GM21447 (cell line): Measurements from ENCODE around the gene DAB2IP.

ENCODE experiments used
- ATAC-seq: cut with Tn5 transposase; IDR thresholded peaks from one replicate; pipeline ENCODE4 v1.9.1; 2021; ENCODE audit not compliant: unreplicated experiment

DAB2IP gene

GRCh38 chr9:121755581-121755980, 104.1 kb downstream of the DAB2IP start:
- no peak for ATAC-seq

- no peak for ATAC-seq
Measured at GRCh38 chr9:121756474-121757280, 105.2 kb downstream of the DAB2IP start.

GRCh38 chr9:121757281-121757585, 105.8 kb downstream of the DAB2IP start:
- ATAC-seq = no peak

GRCh38 chr9:121758693-121759092, 107.3 kb downstream of the DAB2IP start:
- no peak for ATAC-seq

GRCh38 chr9:121759996-121760395, 108.6 kb downstream of the DAB2IP start:
- ATAC-seq = no peak

GRCh38 chr9:121760571-121760970, 109.1 kb downstream of the DAB2IP start:
- no peak for ATAC-seq

GRCh38 chr9:121763131-121763530, 111.7 kb downstream of the DAB2IP start:
- ATAC-seq = no peak

- ATAC-seq = no peak
Measured at GRCh38 chr9:121763561-121764370, 112.3 kb downstream of the DAB2IP start.

- ATAC-seq = no peak
Measured at GRCh38 chr9:121764371-121764730, 112.9 kb downstream of the DAB2IP start.

- ATAC-seq = no peak
Measured at GRCh38 chr9:121765021-121765950, 113.9 kb downstream of the DAB2IP start.

- ATAC-seq = no peak
Measured at GRCh38 chr9:121766081-121766683, 114.7 kb downstream of the DAB2IP start.

GRCh38 chr9:121767171-121767769, 115.8 kb downstream of the DAB2IP start:
- ATAC-seq = no peak

GRCh38 chr9:121768416-121769015, 117.1 kb downstream of the DAB2IP start:
- ATAC-seq = no peak

GRCh38 chr9:121769939-121770338, 118.5 kb downstream of the DAB2IP start:
- no peak for ATAC-seq

- no peak for ATAC-seq
Measured at GRCh38 chr9:121770415-121771273, 119.2 kb downstream of the DAB2IP start.

GRCh38 chr9:121771418-121771817, 120.0 kb downstream of the DAB2IP start:
- no peak for ATAC-seq

- no peak for ATAC-seq
Measured at GRCh38 chr9:121771851-121772599, 120.6 kb downstream of the DAB2IP start.

- no peak for ATAC-seq
Measured at GRCh38 chr9:121772600-121773285, 121.3 kb downstream of the DAB2IP start.
